HCT116 (cell line): Measurements from ENCODE around the gene ERN1. TPM values are rescaled to one million over a fixed set of nuclear protein-coding genes. Genes with fewer than 3 reads are reported as not detected.

Experiments
- ATAC-seq: fragments of 200-7000 bp; cut with Tn5 transposase; 2 replicates; pipeline ENCODE4 v1.9.1; 2020; ENCODE audit warnings: mild to moderate bottlenecking, moderate library complexity
- BruUV-seq: library from RNA; stranded (reverse); fragments of 400-500 nt; replicated peaks from 2 replicates; lab custom pipeline; 2021; lab: Mats Ljungman, UMichigan
- CTCF ChIA-PET: fragments of 300-600 bp; sonication (Branson Sonifier 250); formaldehyde crosslinking; loops from one replicate; lab custom pipeline; 2021; ENCODE audit warnings: antibody characterized with exemption; lab: Charles Lee
- POLR2A ChIA-PET: fragments of 300-600, 350-600 bp; sonication (Branson Sonifier 250); formaldehyde crosslinking; loops from one replicate; lab custom pipeline; 2021; ENCODE audit warnings: antibody characterized with exemption; lab: Charles Lee
- RAD21 ChIA-PET, 2 experiments: fragments of 300-600 bp; sonication (Branson Sonifier 250); formaldehyde crosslinking; loops; one replicate each; lab custom pipeline; 2023; ENCODE audit warnings: low total read pairs in 2 of 2; ENCODE audit not compliant: uncharacterized antibody in 2 of 2, unreplicated experiment in 2 of 2, low non-redundant PET in 1 of 2; lab: Charles Lee
- DNase-seq: peaks from one replicate; pipeline ENCODE4 v3.0.0-alpha.2; 2010; ENCODE audit warnings: low read depth, low spot score
- H2AFZ ChIP-seq: fragments of 200-600 bp; shearing (Covaris generic), sonication (generic); 2 replicates; pipeline ENCODE4 v1.6.1; 2017; ENCODE audit warnings: low read depth, mixed run types, mixed read lengths, antibody characterized with exemption, low read length; ENCODE audit not compliant: poor library complexity, severe bottlenecking
- H3K27ac ChIP-seq: 2 replicates; pipeline ENCODE4 v1.5.1; 2012; ENCODE audit warnings: low read depth, low read length
- H3K27me3 ChIP-seq: fragments of 200-600 bp; sonication (generic); 2 replicates; pipeline ENCODE4 v1.6.1; 2016; ENCODE audit warnings: mixed run types, low read length, mixed read lengths; ENCODE audit not compliant: insufficient read depth
- H3K36me3 ChIP-seq, 2 experiments: fragments of 200-500 bp in 1 of 2; fragments of 200-600 bp in 1 of 2; sonication (Bioruptor generic) in 1 of 2; sonication (generic) in 1 of 2; 2 replicates each; pipeline versions ENCODE4 v1.5.1 to v1.6.1; 2014 to 2016; ENCODE audit warnings: low read length in 2 of 2, inconsistent platforms in 1 of 2, mixed read lengths in 1 of 2, mixed run types in 1 of 2; ENCODE audit not compliant: insufficient read depth in 2 of 2, control insufficient read depth in 1 of 2
- H3K4me1 ChIP-seq, 2 experiments: fragments of 200-600 bp in 1 of 2; sonication (generic) in 1 of 2; 2 replicates each; pipeline versions ENCODE4 v1.5.1 to v1.6.1; 2012 to 2017; ENCODE audit warnings: low read length in 2 of 2, inconsistent platforms in 1 of 2, mild to moderate bottlenecking in 1 of 2, mixed read lengths in 1 of 2, mixed run types in 1 of 2, moderate library complexity in 1 of 2; ENCODE audit not compliant: insufficient read depth in 2 of 2, control insufficient read depth in 1 of 2
- H3K4me2 ChIP-seq: fragments of 200-600 bp; sonication (generic); 2 replicates; pipeline ENCODE4 v1.6.1; 2017; ENCODE audit warnings: mixed run types, low read length, mixed read lengths
- H3K4me3 ChIP-seq, 2 experiments: fragments of 200-600 bp in 1 of 2; sonication (generic) in 1 of 2; replicated peaks in 1 of 2; 2 replicates each; pipeline ENCODE4 v1.5.1; 2011 to 2016; ENCODE audit warnings: low read length in 2 of 2, control low read depth in 1 of 2, low read depth in 1 of 2, mild to moderate bottlenecking in 1 of 2, mixed read lengths in 1 of 2, mixed run types in 1 of 2
- H3K79me2 ChIP-seq: fragments of 200-600 bp; sonication (generic); 2 replicates; pipeline ENCODE4 v1.6.1; 2017; ENCODE audit warnings: mild to moderate bottlenecking, mixed run types, low read length, moderate library complexity, mixed read lengths; ENCODE audit not compliant: insufficient read depth
- H3K9ac ChIP-seq: fragments of 200-600 bp; sonication (generic); 2 replicates; pipeline ENCODE4 v1.6.1; 2016; ENCODE audit warnings: low read length, mixed read lengths
- H3K9me2 ChIP-seq: fragments of 200-600 bp; sonication (generic), shearing (Covaris generic); 2 replicates; pipeline ENCODE4 v1.6.1; 2017; ENCODE audit warnings: mixed run types, mild to moderate bottlenecking, moderate library complexity; ENCODE audit not compliant: insufficient read depth
- H3K9me3 ChIP-seq, 2 experiments: fragments of 200-500 bp in 1 of 2; fragments of 200-600 bp in 1 of 2; sonication (Bioruptor generic) in 1 of 2; sonication (generic) in 1 of 2; 2 replicates each; pipeline ENCODE4 v1.6.1; 2014 to 2017; ENCODE audit warnings: low read length in 2 of 2, mixed read lengths in 2 of 2, inconsistent platforms in 1 of 2, low read depth in 1 of 2, mild to moderate bottlenecking in 1 of 2, mixed run types in 1 of 2, moderate library complexity in 1 of 2; ENCODE audit not compliant: control insufficient read depth in 1 of 2, insufficient read depth in 1 of 2
- H4K20me1 ChIP-seq: fragments of 200-600 bp; sonication (generic), shearing (Covaris generic); 2 replicates; pipeline ENCODE4 v1.6.1; 2017; ENCODE audit warnings: mixed run types, mild to moderate bottlenecking, moderate library complexity; ENCODE audit not compliant: insufficient read depth
- ATF3 ChIP-seq: IDR thresholded peaks from 2 replicates; pipeline ENCODE4 v1.6.1; 2012
- CBX3 ChIP-seq: IDR thresholded peaks from 2 replicates; pipeline ENCODE4 v1.6.1; 2012; ENCODE audit warnings: low read depth
- CEBPB ChIP-seq: IDR thresholded peaks from 2 replicates; pipeline ENCODE4 v1.6.1; 2012; ENCODE audit warnings: low read depth
- CTCF ChIP-seq, 3 experiments: fragments of 200-600 bp in 1 of 3; sonication (generic) in 1 of 3; IDR thresholded peaks in 2 of 3; conservative IDR thresholded peaks in 1 of 3; 2 replicates each; pipeline ENCODE4 v1.5.1; 2012 to 2017; ENCODE audit warnings: low read depth in 2 of 3, low read length in 2 of 3, antibody characterized with exemption in 1 of 3, borderline replicate concordance in 1 of 3, control low read depth in 1 of 3, mild to moderate bottlenecking in 1 of 3, mixed read lengths in 1 of 3, mixed run types in 1 of 3, moderate library complexity in 1 of 3; ENCODE audit not compliant: insufficient read depth in 1 of 3
- EGR1 ChIP-seq: IDR thresholded peaks from 2 replicates; pipeline ENCODE4 v1.6.1; 2012; ENCODE audit warnings: low read depth
- ELF1 ChIP-seq: IDR thresholded peaks from 2 replicates; pipeline ENCODE4 v1.6.1; 2012; ENCODE audit warnings: low read depth, borderline replicate concordance
- EZH2 ChIP-seq: fragments of 200-600 bp; sonication (generic); IDR thresholded peaks from 2 replicates; pipeline ENCODE4 v1.6.1; 2017; ENCODE audit warnings: antibody characterized with exemption, mixed run types
- FOSL1 ChIP-seq: IDR thresholded peaks from 2 replicates; pipeline ENCODE4 v1.6.1; 2012; ENCODE audit warnings: low read depth
- POLR2A ChIP-seq: IDR thresholded peaks from 2 replicates; pipeline ENCODE4 v1.7.0; 2011; ENCODE audit warnings: borderline replicate concordance; ENCODE audit not compliant: insufficient read depth, insufficient read length; ENCODE audit errors: extremely low read depth
- POLR2AphosphoS5 ChIP-seq: IDR thresholded peaks from 2 replicates; pipeline ENCODE4 v1.6.1; 2011; ENCODE audit warnings: mild to moderate bottlenecking, low read depth, low read length, moderate library complexity
- RAD21 ChIP-seq: IDR thresholded peaks from 2 replicates; pipeline ENCODE4 v1.6.1; 2012; ENCODE audit warnings: low read depth, mild to moderate bottlenecking
- SIN3A ChIP-seq: IDR thresholded peaks from 2 replicates; pipeline ENCODE4 v1.6.1; 2012; ENCODE audit warnings: low read depth
- SP1 ChIP-seq: IDR thresholded peaks from 2 replicates; pipeline ENCODE4 v1.6.1; 2012; ENCODE audit warnings: low read depth
- SRF ChIP-seq: IDR thresholded peaks from 2 replicates; pipeline ENCODE4 v1.6.1; 2012; ENCODE audit warnings: low read depth
- TCF7L2 ChIP-seq: IDR thresholded peaks from 2 replicates; pipeline ENCODE4 v1.7.0; 2011; ENCODE audit warnings: borderline replicate concordance, inconsistent platforms; ENCODE audit not compliant: insufficient read depth, insufficient read length; ENCODE audit errors: extremely low read depth
- ZBTB33 ChIP-seq: IDR thresholded peaks from 2 replicates; pipeline ENCODE4 v1.6.1; 2011; ENCODE audit warnings: mild to moderate bottlenecking, low read length, moderate library complexity; ENCODE audit not compliant: insufficient replicate concordance; ENCODE audit errors: extremely low read depth
- ZFX ChIP-seq: fragments of 450-650 bp; IDR thresholded peaks from 2 replicates; pipeline ENCODE4 v1.6.1; 2017
- intact Hi-C: fragments of 100-400 bp; cut with micrococcal nuclease; formaldehyde crosslinking; loops from 2 replicates; pipeline ENCODE4 v1.10.0; 2022
- total RNA-seq: library from RNA; stranded (reverse); gene quantifications from one replicate; pipeline ENCODE4 v1.2.1, GENCODE V29; 2021; ENCODE audit not compliant: unreplicated experiment

Gene ERN1
- total RNA-seq, 1 experiment from 2014 or later = 28.2 TPM

DNA sequence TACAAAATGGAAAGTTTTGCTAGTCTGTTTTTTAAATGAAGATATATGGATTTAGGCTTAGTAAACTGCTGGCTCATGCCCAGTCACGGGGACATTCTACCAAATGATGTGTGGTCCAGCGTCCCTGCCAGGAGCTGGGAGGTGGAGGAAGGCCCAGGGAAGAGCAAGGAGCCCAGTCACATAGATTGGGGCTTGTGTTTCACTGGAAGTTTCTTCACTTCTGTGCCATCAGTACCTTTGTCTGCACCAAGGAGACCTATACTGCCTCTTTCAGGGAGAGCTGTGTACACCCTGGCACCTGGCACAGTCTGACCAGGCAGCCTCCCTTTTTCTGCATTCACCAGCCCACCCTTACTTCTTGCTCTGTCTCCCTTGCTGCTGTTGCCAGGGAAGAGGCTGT is 32.6 kb upstream of the ERN1 start:
- Histone ChIP-seq H3K4me1 (no peaks in the 10 kb centered on the region), H3K9ac (no peak overlapping the region), H3K27ac (no peak overlapping the region), H3K4me3 (no peak overlapping the region), H4K20me1 (no peaks in the 10 kb centered on the region), H3K27me3 (no peaks in the 10 kb centered on the region), H3K9me3 (no peaks in the 10 kb centered on the region), H3K36me3 (no peaks in the 10 kb centered on the region), H3K79me2 (no peaks in the 10 kb centered on the region), H3K4me2 (no peak overlapping the region), H2AFZ (no peak overlapping the region), H3K9me2 (no peaks in the 10 kb centered on the region)
- POLR2A ChIA-PET = interaction anchor here (1.2 kb wide), 1 partner anchor 17 kb away, joined by 3 read pairs; no protein-coding TSS in a partner anchor
- intact Hi-C loops = no loop called here
- TF ChIP-seq SIN3A (no peak), POLR2AphosphoS5 (no peak), CBX3 (no peak), EGR1 (no peak), TCF7L2 (no peak)
- no peak for DNase-seq
- RAD21 ChIA-PET = no interaction called here
- ATAC-seq = no peak
- no TSS peak for BruUV-seq
- CTCF ChIA-PET = interaction anchor here (1.9 kb wide), 1 partner anchor 29 kb away, joined by 5 read pairs; no protein-coding TSS in a partner anchor

- ChIA-PET RAD21 (no interaction called here), CTCF (interaction anchor here (1.9 kb wide), 1 partner anchor 28 kb away, joined by 5 read pairs; no protein-coding TSS in a partner anchor), POLR2A (interaction anchor here (1.2 kb wide), 1 partner anchor 16 kb away, joined by 3 read pairs; no protein-coding TSS in a partner anchor)
- Histone ChIP-seq H3K36me3 (no peaks in the 10 kb centered on the region), H3K9ac (no peak overlapping the region), H3K9me3 (no peaks in the 10 kb centered on the region), H3K79me2 (no peaks in the 10 kb centered on the region), H4K20me1 (no peaks in the 10 kb centered on the region), H3K4me3 (no peak overlapping the region), H3K4me2 (no peak overlapping the region), H3K4me1 (peaks cover 3 to 6% of the 10 kb centered on the region in 2 experiments; a peak in 2 of 4 replicates), H2AFZ (no peak overlapping the region), H3K27me3 (no peaks in the 10 kb centered on the region), H3K9me2 (no peaks in the 10 kb centered on the region), H3K27ac (no peak overlapping the region)
- intact Hi-C loops = no loop called here
- no peak for ATAC-seq
- no peak for DNase-seq
- BruUV-seq = no TSS peak
- TF ChIP-seq ZFX (no peak), ELF1 (no peak), ATF3 (no peak), ZBTB33 (no peak), CEBPB (no peak), POLR2AphosphoS5 (no peak), RAD21 (no peak), EZH2 (no peak), SP1 (no peak), CTCF (IDR thresholded peaks at IDR 0.05 in 2 of 3, conservative IDR thresholded peaks at IDR 0.05 in 1 of 3; ENCODE audit: borderline replicate concordance in 1 of 3, insufficient read depth in 1 of 3, low read depth in 2 of 3, low read length in 2 of 3) (no peak), POLR2A (no peak), SIN3A (no peak), SRF (no peak), FOSL1 (no peak)
Measured at GRCh38 chr17:64161380-64162176, 31.6 kb upstream of the ERN1 start.
